GM21786 (cell line): ENCODE measurements around the gene RNPEPL1.
"Not testable (repeated sequence)": the region's sequence is repeated elsewhere in the genome, so short reads cannot be mapped to it uniquely, and the experiment has no call there.

Experiments used
- ATAC-seq: cut with Tn5 transposase; IDR thresholded peaks from one replicate; pipeline ENCODE4 v1.9.1; 2021; ENCODE audit not compliant: unreplicated experiment

The RNPEPL1 gene

GRCh38 chr2:240601831-240602160 is 33.5 kb downstream of the RNPEPL1 start:
- no peak for ATAC-seq

GRCh38 chr2:240602266-240603050 is 34.2 kb downstream of the RNPEPL1 start:
- ATAC-seq: no peak

GRCh38 chr2:240603081-240603835 is 35.0 kb downstream of the RNPEPL1 start:
- no peak for ATAC-seq

GRCh38 chr2:240603846-240604245 is 35.6 kb downstream of the RNPEPL1 start:
- no peak for ATAC-seq

- no peak for ATAC-seq
Measured at GRCh38 chr2:240604291-240604938, 36.1 kb downstream of the RNPEPL1 start.

- no peak for ATAC-seq
Measured at GRCh38 chr2:240604939-240605716, 36.8 kb downstream of the RNPEPL1 start.

- ATAC-seq: no peak
Measured at GRCh38 chr2:240605867-240606743, 37.8 kb downstream of the RNPEPL1 start.

- no peak for ATAC-seq
Measured at GRCh38 chr2:240611601-240612210, 43.4 kb downstream of the RNPEPL1 start.

- ATAC-seq: no peak
Measured at GRCh38 chr2:240613781-240614180, 45.5 kb downstream of the RNPEPL1 start.

GRCh38 chr2:240614391-240614790 is 46.1 kb downstream of the RNPEPL1 start:
- ATAC-seq: no peak

- ATAC-seq: no peak
Measured at GRCh38 chr2:240615396-240615795, 47.1 kb downstream of the RNPEPL1 start.

- ATAC-seq: no peak
Measured at GRCh38 chr2:240615820-240616547, 47.7 kb downstream of the RNPEPL1 start.

- ATAC-seq: not testable (repeated sequence)
Measured at GRCh38 chr2:240616860-240617666, 48.8 kb downstream of the RNPEPL1 start.

- ATAC-seq: no peak
Measured at GRCh38 chr2:240618776-240619175, 50.5 kb downstream of the RNPEPL1 start.

- ATAC-seq: no peak
Measured at GRCh38 chr2:240619506-240620148, 51.3 kb downstream of the RNPEPL1 start.

- no peak for ATAC-seq
Measured at GRCh38 chr2:240620149-240620731, 52.0 kb downstream of the RNPEPL1 start.

GRCh38 chr2:240620859-240621258 is 52.6 kb downstream of the RNPEPL1 start:
- ATAC-seq: no peak
